HAP-1 (cell line): Measurements from ENCODE around the gene AKR1C1.
"Not testable (repeated sequence)": the region's sequence is repeated elsewhere in the genome, so short reads cannot be mapped to it uniquely, and the experiment has no call there.

Experiments
- DNase-seq, 2 experiments: peaks; one replicate each; pipeline ENCODE4 v3.0.0-alpha.2; 2016 to 2020; ENCODE audit warnings: low spot score in 2 of 2
- H3K27me3 ChIP-seq: fragments of 250-450 bp; sonication (Bioruptor Pico); 2 replicates; pipeline ENCODE4 v1.5.1; 2020; ENCODE audit warnings: low read depth, mild to moderate bottlenecking, moderate library complexity
- H3K36me3 ChIP-seq: fragments of 250-450 bp; sonication (Bioruptor Pico); replicated peaks from 2 replicates; pipeline ENCODE4 v1.5.1; 2020; ENCODE audit warnings: mild to moderate bottlenecking
- H3K4me1 ChIP-seq: fragments of 250-450 bp; sonication (Bioruptor Pico); 2 replicates; pipeline ENCODE4 v1.5.1; 2020; ENCODE audit warnings: mild to moderate bottlenecking
- H3K4me3 ChIP-seq: fragments of 250-450 bp; sonication (Bioruptor Pico); 2 replicates; pipeline ENCODE4 v1.5.1; 2020; ENCODE audit warnings: mild to moderate bottlenecking, moderate library complexity
- H3K9me3 ChIP-seq: fragments of 250-450 bp; sonication (Bioruptor Pico); 2 replicates; pipeline ENCODE4 v1.5.1; 2020; ENCODE audit warnings: mild to moderate bottlenecking, moderate library complexity
- in situ Hi-C: fragments of 300-500 bp; cut with MboI; formaldehyde crosslinking; loops from 3 replicates; pipeline ENCODE4 v1.14.3; 2020; ENCODE audit warnings: low sequenced_read_pairs, inconsistent platforms, mixed read lengths

Gene AKR1C1

GRCh38 chr10:4982764-4983226, 19.6 kb downstream of the AKR1C1 start:
- DNase-seq = no peak
- in situ Hi-C loops = loop anchor here (10.0 kb wide), 1 partner anchor 138 kb away; no protein-coding TSS in a partner anchor
- Histone ChIP-seq H3K36me3 (no peaks in the 10 kb centered on the region), H3K9me3 (no peaks in the 10 kb centered on the region), H3K4me3 (no peak overlapping the region), H3K4me1 (peaks cover 5% of the 10 kb centered on the region), H3K27me3 (no peaks in the 10 kb centered on the region)

GRCh38 chr10:4983615-4984216, 20.5 kb downstream of the AKR1C1 start:
- H3K9me3 ChIP-seq = no peaks in the 10 kb centered on the region
- no peak for DNase-seq
- no peaks in the 10 kb centered on the region for H3K36me3 ChIP-seq
- H3K27me3 ChIP-seq = no peaks in the 10 kb centered on the region
- in situ Hi-C loops = loop anchor here (10.0 kb wide), 1 partner anchor 139 kb away; no protein-coding TSS in a partner anchor
- peaks cover 5% of the 10 kb centered on the region for H3K4me1 ChIP-seq
- no peak overlapping the region for H3K4me3 ChIP-seq

GRCh38 chr10:4984223-4984622, 21.0 kb downstream of the AKR1C1 start:
- DNase-seq = no peak
- Histone ChIP-seq H3K9me3 (no peaks in the 10 kb centered on the region), H3K4me3 (no peak overlapping the region), H3K36me3 (no peaks in the 10 kb centered on the region), H3K27me3 (no peaks in the 10 kb centered on the region), H3K4me1 (peaks cover 5% of the 10 kb centered on the region)
- in situ Hi-C loops = loop anchor here (10.0 kb wide), 1 partner anchor 139 kb away; no protein-coding TSS in a partner anchor

- no peaks in the 10 kb centered on the region for H3K36me3 ChIP-seq
- no peak for DNase-seq
- in situ Hi-C loops = loop anchor here (10.0 kb wide), 1 partner anchor 140 kb away; no protein-coding TSS in a partner anchor
Measured at GRCh38 chr10:4984971-4985594, 21.9 kb downstream of the AKR1C1 start.

GRCh38 chr10:4988000-4988641, 24.9 kb downstream of the AKR1C1 start:
- H3K4me1 ChIP-seq, DNase-seq, H3K9me3 ChIP-seq, H3K4me3 ChIP-seq, H3K27me3 ChIP-seq, H3K36me3 ChIP-seq: not testable (repeated sequence)
- in situ Hi-C loops = loop anchor here (10.0 kb wide), 1 partner anchor 143 kb away; no protein-coding TSS in a partner anchor

More at GRCh38 chr10:4984971-4985594, 21.9 kb downstream of the AKR1C1 start:
- Histone ChIP-seq H3K27me3 (no peaks in the 10 kb centered on the region), H3K9me3 (no peaks in the 10 kb centered on the region), H3K4me3 (no peak overlapping the region), H3K4me1 (peaks cover 5% of the 10 kb centered on the region)

- Histone ChIP-seq H3K36me3 (no peaks in the 10 kb centered on the region), H3K4me1 (no peaks in the 10 kb centered on the region), H3K27me3 (no peaks in the 10 kb centered on the region), H3K9me3 (no peaks in the 10 kb centered on the region), H3K4me3 (no peak overlapping the region)
- no peak for DNase-seq
- in situ Hi-C loops = no loop called here
Measured at GRCh38 chr10:4990217-4990616, 27.0 kb downstream of the AKR1C1 start.

- in situ Hi-C loops, H3K4me1 ChIP-seq, H3K36me3 ChIP-seq, DNase-seq, H3K4me3 ChIP-seq, H3K9me3 ChIP-seq, H3K27me3 ChIP-seq: not testable (repeated sequence)
Measured at GRCh38 chr10:4991463-4991862, 28.2 kb downstream of the AKR1C1 start.

- H3K9me3 ChIP-seq, H3K4me3 ChIP-seq, H3K4me1 ChIP-seq, H3K36me3 ChIP-seq, DNase-seq, in situ Hi-C loops, H3K27me3 ChIP-seq: not testable (repeated sequence)
Measured at GRCh38 chr10:4992564-4992963, 29.3 kb downstream of the AKR1C1 start.

GRCh38 chr10:4994260-4994659, 31.0 kb downstream of the AKR1C1 start:
- in situ Hi-C loops, DNase-seq, H3K36me3 ChIP-seq: not testable (repeated sequence)

GRCh38 chr10:4998671-4999070, 35.5 kb downstream of the AKR1C1 start:
- Histone ChIP-seq H3K4me3 (no peak overlapping the region), H3K36me3 (no peaks in the 10 kb centered on the region), H3K4me1 (no peaks in the 10 kb centered on the region), H3K27me3 (no peaks in the 10 kb centered on the region), H3K9me3 (no peaks in the 10 kb centered on the region)
- in situ Hi-C loops = no loop called here
- DNase-seq = no peak

More at GRCh38 chr10:4994260-4994659, 31.0 kb downstream of the AKR1C1 start:
- H3K4me1 ChIP-seq, H3K4me3 ChIP-seq, H3K27me3 ChIP-seq, H3K9me3 ChIP-seq: not testable (repeated sequence)

GRCh38 chr10:5002013-5002727, 39.0 kb downstream of the AKR1C1 start:
- no peaks in the 10 kb centered on the region for H3K4me1 ChIP-seq
- H3K36me3 ChIP-seq = no peaks in the 10 kb centered on the region
- in situ Hi-C loops = no loop called here
- H3K4me3 ChIP-seq = no peak overlapping the region
- no peaks in the 10 kb centered on the region for H3K9me3 ChIP-seq
- no peaks in the 10 kb centered on the region for H3K27me3 ChIP-seq
- no peak for DNase-seq

GRCh38 chr10:5003127-5004029, 40.2 kb downstream of the AKR1C1 start, which contains the start of gene AKR1C2:
TSS of gene AKR1C2 (minus strand) at chr10:5003857. CDS start at chr10:5003835, 22 bp downstream.
- DNase-seq, H3K9me3 ChIP-seq, H3K4me3 ChIP-seq, H3K4me1 ChIP-seq, in situ Hi-C loops, H3K27me3 ChIP-seq, H3K36me3 ChIP-seq: not testable (repeated sequence)

- H3K27me3 ChIP-seq, H3K4me3 ChIP-seq, H3K9me3 ChIP-seq, in situ Hi-C loops, H3K36me3 ChIP-seq, H3K4me1 ChIP-seq, DNase-seq: not testable (repeated sequence)
Measured at GRCh38 chr10:5004030-5004385, 40.8 kb downstream of the AKR1C1 start.
